ENCODE results near the gene PIM3.

DNA sequence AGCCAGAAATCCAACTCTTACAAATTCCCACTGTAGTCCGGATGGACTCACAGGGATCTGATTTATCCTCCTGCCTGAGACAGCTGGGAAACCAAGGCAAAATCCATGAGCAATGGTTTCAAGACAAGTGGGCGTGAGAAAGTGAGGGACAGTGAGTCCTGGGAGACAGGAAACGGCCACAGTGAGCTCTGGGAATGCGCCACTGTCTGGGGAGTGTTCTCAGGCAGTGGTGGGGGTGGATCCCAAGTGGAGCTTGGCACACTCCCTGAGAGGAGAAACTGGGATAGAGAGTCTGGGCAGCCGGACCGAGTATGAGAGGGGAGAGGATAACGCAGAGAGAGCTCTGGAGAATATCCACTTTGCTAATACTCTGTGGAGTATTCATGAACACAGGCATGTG lies 42.2 kb downstream of the PIM3 start:
- TF ChIP-seq, protein P1, sequence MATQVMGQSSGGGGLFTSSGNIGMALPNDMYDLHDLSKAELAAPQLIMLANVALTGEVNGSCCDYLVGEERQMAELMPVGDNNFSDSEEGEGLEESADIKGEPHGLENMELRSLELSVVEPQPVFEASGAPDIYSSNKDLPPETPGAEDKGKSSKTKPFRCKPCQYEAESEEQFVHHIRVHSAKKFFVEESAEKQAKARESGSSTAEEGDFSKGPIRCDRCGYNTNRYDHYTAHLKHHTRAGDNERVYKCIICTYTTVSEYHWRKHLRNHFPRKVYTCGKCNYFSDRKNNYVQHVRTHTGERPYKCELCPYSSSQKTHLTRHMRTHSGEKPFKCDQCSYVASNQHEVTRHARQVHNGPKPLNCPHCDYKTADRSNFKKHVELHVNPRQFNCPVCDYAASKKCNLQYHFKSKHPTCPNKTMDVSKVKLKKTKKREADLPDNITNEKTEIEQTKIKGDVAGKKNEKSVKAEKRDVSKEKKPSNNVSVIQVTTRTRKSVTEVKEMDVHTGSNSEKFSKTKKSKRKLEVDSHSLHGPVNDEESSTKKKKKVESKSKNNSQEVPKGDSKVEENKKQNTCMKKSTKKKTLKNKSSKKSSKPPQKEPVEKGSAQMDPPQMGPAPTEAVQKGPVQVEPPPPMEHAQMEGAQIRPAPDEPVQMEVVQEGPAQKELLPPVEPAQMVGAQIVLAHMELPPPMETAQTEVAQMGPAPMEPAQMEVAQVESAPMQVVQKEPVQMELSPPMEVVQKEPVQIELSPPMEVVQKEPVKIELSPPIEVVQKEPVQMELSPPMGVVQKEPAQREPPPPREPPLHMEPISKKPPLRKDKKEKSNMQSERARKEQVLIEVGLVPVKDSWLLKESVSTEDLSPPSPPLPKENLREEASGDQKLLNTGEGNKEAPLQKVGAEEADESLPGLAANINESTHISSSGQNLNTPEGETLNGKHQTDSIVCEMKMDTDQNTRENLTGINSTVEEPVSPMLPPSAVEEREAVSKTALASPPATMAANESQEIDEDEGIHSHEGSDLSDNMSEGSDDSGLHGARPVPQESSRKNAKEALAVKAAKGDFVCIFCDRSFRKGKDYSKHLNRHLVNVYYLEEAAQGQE (IDR thresholded peaks at IDR 0.05): no peak
- TF ChIP-seq, protein P2, sequence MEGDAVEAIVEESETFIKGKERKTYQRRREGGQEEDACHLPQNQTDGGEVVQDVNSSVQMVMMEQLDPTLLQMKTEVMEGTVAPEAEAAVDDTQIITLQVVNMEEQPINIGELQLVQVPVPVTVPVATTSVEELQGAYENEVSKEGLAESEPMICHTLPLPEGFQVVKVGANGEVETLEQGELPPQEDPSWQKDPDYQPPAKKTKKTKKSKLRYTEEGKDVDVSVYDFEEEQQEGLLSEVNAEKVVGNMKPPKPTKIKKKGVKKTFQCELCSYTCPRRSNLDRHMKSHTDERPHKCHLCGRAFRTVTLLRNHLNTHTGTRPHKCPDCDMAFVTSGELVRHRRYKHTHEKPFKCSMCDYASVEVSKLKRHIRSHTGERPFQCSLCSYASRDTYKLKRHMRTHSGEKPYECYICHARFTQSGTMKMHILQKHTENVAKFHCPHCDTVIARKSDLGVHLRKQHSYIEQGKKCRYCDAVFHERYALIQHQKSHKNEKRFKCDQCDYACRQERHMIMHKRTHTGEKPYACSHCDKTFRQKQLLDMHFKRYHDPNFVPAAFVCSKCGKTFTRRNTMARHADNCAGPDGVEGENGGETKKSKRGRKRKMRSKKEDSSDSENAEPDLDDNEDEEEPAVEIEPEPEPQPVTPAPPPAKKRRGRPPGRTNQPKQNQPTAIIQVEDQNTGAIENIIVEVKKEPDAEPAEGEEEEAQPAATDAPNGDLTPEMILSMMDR (IDR thresholded peaks at IDR 0.05; ENCODE audit: low read depth, low read length, missing input control): no peak
- TF ChIP-seq, protein P3, sequence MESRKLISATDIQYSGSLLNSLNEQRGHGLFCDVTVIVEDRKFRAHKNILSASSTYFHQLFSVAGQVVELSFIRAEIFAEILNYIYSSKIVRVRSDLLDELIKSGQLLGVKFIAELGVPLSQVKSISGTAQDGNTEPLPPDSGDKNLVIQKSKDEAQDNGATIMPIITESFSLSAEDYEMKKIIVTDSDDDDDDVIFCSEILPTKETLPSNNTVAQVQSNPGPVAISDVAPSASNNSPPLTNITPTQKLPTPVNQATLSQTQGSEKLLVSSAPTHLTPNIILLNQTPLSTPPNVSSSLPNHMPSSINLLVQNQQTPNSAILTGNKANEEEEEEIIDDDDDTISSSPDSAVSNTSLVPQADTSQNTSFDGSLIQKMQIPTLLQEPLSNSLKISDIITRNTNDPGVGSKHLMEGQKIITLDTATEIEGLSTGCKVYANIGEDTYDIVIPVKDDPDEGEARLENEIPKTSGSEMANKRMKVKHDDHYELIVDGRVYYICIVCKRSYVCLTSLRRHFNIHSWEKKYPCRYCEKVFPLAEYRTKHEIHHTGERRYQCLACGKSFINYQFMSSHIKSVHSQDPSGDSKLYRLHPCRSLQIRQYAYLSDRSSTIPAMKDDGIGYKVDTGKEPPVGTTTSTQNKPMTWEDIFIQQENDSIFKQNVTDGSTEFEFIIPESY (IDR thresholded peaks at IDR 0.05): no peak
- TF ChIP-seq, protein P4, sequence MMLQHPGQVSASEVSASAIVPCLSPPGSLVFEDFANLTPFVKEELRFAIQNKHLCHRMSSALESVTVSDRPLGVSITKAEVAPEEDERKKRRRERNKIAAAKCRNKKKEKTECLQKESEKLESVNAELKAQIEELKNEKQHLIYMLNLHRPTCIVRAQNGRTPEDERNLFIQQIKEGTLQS (IDR thresholded peaks at IDR 0.05): no peak
- TF ChIP-seq JUND (IDR thresholded peaks at IDR 0.05): no peak
